ENCODE results near the gene GCH1. TPM values are rescaled to one million over a fixed set of nuclear protein-coding genes. Genes with fewer than 3 reads are reported as not detected.
"Not testable (repeated sequence)": the region's sequence is repeated elsewhere in the genome, so short reads cannot be mapped to it uniquely, and the experiment has no call there.

GCH1 gene
- total RNA-seq, 2 donors from 2014 or later, result 2.8 to 16.1 TPM

GRCh38 chr14:54931101-54931500, 28.5 kb upstream of the GCH1 start:
- Histone ChIP-seq H3K27ac (no peak overlapping the region), H3K9me3 (no peaks in the 10 kb centered on the region), H3K4me3 (no peak overlapping the region), H3K4me1 (ENCODE audit: control insufficient read depth in 1 of 2, low read depth in 2 of 2) (no peaks in the 10 kb centered on the region), H3K27me3 (replicated peaks; ENCODE audit: insufficient read depth) (no peaks in the 10 kb centered on the region), H3K36me3 (no peaks in the 10 kb centered on the region)
- ATAC-seq (ENCODE audit: insufficient number of reproducible peaks, low FRiP score, low read depth) (no peak), DNase-seq (ENCODE audit: low spot score) (no peak)
- no peak for TF ChIP-seq CTCF (IDR thresholded peaks at IDR 0.05)

GRCh38 chr14:54929556-54929955, 26.9 kb upstream of the GCH1 start:
- no peak for ATAC-seq (ENCODE audit: insufficient number of reproducible peaks, low FRiP score, low read depth)
- H3K9me3 ChIP-seq, result no peaks in the 10 kb centered on the region
- H3K36me3 ChIP-seq, result no peaks in the 10 kb centered on the region
- no peak overlapping the region for H3K27ac ChIP-seq
- H3K4me1 ChIP-seq (ENCODE audit: control insufficient read depth in 1 of 2, low read depth in 2 of 2), result no peaks in the 10 kb centered on the region
- no peak overlapping the region for H3K4me3 ChIP-seq
- H3K27me3 ChIP-seq (replicated peaks; ENCODE audit: insufficient read depth), result no peaks in the 10 kb centered on the region
- TF ChIP-seq CTCF (IDR thresholded peaks at IDR 0.05), result no peak
- no peak for DNase-seq (ENCODE audit: low spot score)

GRCh38 chr14:54928216-54928615, 25.6 kb upstream of the GCH1 start:
- no peak overlapping the region for H3K4me3 ChIP-seq
- H3K27ac ChIP-seq, result no peak overlapping the region
- H3K27me3 ChIP-seq (replicated peaks; ENCODE audit: insufficient read depth), result no peaks in the 10 kb centered on the region
- no peaks in the 10 kb centered on the region for H3K9me3 ChIP-seq
- DNase-seq (ENCODE audit: low spot score) (no peak), ATAC-seq (ENCODE audit: insufficient number of reproducible peaks, low FRiP score, low read depth) (no peak)
- no peak for TF ChIP-seq CTCF (IDR thresholded peaks at IDR 0.05)
- H3K36me3 ChIP-seq, result no peaks in the 10 kb centered on the region
- no peaks in the 10 kb centered on the region for H3K4me1 ChIP-seq (ENCODE audit: control insufficient read depth in 1 of 2, low read depth in 2 of 2)

GRCh38 chr14:54927551-54927950, 24.9 kb upstream of the GCH1 start:
- no peak overlapping the region for H3K4me3 ChIP-seq
- ATAC-seq (ENCODE audit: insufficient number of reproducible peaks, low FRiP score, low read depth) (no peak), DNase-seq (ENCODE audit: low spot score) (no peak)
- no peaks in the 10 kb centered on the region for H3K4me1 ChIP-seq (ENCODE audit: control insufficient read depth in 1 of 2, low read depth in 2 of 2)
- H3K36me3 ChIP-seq, result no peaks in the 10 kb centered on the region
- no peak for TF ChIP-seq CTCF (IDR thresholded peaks at IDR 0.05)
- H3K27me3 ChIP-seq (replicated peaks; ENCODE audit: insufficient read depth), result no peaks in the 10 kb centered on the region
- H3K27ac ChIP-seq, result no peak overlapping the region
- H3K9me3 ChIP-seq, result no peaks in the 10 kb centered on the region

- not testable (repeated sequence) for H3K27me3 ChIP-seq (replicated peaks; ENCODE audit: insufficient read depth); ATAC-seq (ENCODE audit: insufficient number of reproducible peaks, low FRiP score, low read depth)
Observed at GRCh38 chr14:54926570-54926969, 23.9 kb upstream of the GCH1 start.

GRCh38 chr14:54922598-54922997, 20.0 kb upstream of the GCH1 start:
- H3K36me3 ChIP-seq, result no peaks in the 10 kb centered on the region
- DNase-seq (ENCODE audit: low spot score), result no peak
- H3K4me3 ChIP-seq, result no peak overlapping the region
- no peak overlapping the region for H3K27ac ChIP-seq
- no peaks in the 10 kb centered on the region for H3K4me1 ChIP-seq (ENCODE audit: control insufficient read depth in 1 of 2, low read depth in 2 of 2)
- no peak for TF ChIP-seq CTCF (IDR thresholded peaks at IDR 0.05)
- ATAC-seq (ENCODE audit: insufficient number of reproducible peaks, low FRiP score, low read depth), result no peak
- H3K27me3 ChIP-seq (replicated peaks; ENCODE audit: insufficient read depth), result no peaks in the 10 kb centered on the region
- H3K9me3 ChIP-seq, result no peaks in the 10 kb centered on the region

More at GRCh38 chr14:54926570-54926969, 23.9 kb upstream of the GCH1 start:
- H3K4me3 ChIP-seq; H3K9me3 ChIP-seq; H3K36me3 ChIP-seq; DNase-seq (ENCODE audit: low spot score); H3K27ac ChIP-seq; H3K4me1 ChIP-seq (ENCODE audit: control insufficient read depth in 1 of 2, low read depth in 2 of 2): not testable (repeated sequence)
